Ammon's horn (tissue), 1 donor: ENCODE data around the gene ZNF132.
"Not testable (repeated sequence)": the region's sequence is repeated elsewhere in the genome, so short reads cannot be mapped to it uniquely, and the experiment has no call there.

Experiments
- DNase-seq: peaks from one replicate; pipeline ENCODE4 v3.0.0-alpha.2; 2016; ENCODE audit warnings: low spot score

Gene ZNF132

DNA sequence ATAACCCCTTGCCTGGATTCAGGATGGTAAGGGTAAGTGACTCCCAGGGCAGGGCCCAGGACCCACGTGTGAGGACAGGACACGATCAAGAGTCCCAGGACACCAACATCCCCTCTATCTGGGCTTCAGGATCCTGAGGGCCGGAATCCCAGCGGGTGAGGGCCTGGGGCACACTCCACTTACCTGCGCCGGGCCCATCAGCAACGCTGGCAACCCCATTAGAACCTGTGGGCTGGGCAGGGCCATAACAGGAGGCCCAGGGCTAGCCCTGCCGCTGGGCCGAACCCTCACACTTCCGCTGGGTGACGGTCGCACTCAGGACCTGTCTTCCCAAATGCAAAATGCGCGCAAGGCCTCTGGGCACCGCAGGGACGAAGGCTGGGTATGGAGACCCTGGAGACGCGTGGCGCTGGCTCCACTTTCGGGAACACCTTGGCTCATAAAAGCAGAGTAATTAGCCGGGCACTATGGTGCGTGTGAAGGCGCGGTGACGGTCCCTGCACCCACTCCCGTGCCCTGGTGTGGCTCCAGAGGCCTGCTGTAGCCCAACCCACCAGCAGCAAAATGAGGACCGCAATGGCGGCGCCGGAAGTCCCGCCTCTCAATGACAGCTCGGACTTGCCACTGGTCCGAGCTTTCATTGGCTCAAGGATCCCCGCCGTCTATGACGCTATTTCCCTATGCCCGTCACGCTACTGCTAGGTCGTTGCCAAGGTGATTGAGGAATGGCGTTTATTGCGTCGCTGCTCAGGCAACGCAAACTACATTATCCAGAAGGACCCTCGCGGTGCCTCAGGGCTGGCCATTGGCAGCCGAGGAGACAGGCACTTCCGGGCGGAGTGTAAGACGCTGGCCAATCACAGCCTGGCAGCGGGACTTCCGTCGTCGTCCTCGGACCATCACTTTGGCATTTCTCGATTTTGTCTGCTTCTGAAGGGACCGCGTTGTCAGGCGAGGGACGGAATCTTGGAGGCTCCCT lies at the start of gene ZNF132:
Gene ZNF132 (minus strand): TSS at position 578 of the 979 bp plus-strand sequence. CDS start 332 bp downstream, at position 246.
- DNase-seq = peak; percentile 100

DNA sequence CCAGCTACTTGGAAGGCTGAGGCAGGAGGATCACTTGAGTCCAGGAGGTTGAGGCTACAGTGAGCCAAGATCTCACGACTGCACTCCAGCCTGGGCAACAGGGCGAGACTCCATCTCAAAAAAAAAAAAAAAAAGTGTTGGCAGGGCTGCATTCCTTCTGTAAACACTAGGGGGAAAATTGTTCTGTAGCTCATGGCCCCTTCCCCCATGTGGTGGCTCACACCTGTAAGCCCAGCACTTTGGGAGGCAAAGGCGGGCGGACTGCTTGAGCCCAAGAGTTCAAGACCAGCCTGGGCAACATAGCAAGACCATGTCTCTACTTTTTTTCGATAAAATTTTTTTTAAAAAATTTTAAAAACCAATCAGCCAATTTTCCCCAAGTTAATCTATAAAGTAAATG lies 44.4 kb upstream of the ZNF132 start:
- not testable (repeated sequence) for DNase-seq

DNA sequence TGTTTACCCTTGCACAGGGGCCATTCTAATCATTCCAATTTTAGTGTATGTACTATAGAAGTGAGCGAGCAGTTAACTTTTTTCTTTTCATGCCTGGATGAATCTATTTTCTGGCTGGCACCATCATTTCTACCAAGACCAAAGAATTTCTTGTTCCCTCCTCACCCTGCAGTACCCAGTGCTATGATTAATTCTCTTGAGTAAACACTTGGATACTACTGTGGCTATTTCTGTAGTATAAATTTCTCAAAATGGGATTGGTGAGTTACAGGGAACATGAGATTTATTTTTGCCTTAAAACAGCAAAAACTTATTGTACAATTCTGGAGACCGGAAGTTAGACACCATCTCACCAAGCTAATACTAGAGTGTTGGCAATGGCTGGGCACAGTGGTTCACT lies 43.8 kb upstream of the ZNF132 start:
- no peak for DNase-seq

DNA sequence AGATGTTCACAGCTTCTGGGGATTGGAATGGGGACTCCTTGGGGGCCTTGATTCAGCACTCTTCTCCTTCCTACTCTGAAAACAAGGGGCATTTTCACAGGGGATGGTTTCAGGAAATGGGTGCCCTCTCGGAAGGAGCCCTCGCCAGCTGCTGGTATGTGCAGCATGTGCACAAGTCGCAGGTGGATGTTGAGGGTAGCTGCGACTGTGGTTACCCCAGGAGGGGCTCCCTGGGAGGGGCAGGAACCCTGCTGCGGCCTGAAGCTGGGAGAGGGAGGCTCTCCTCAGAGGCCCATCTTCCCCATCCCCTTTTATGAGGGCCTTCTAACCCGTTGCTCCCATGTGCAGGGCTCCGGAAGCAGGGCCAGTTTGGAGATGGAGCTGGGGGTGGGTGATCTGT lies 42.4 kb upstream of the ZNF132 start:
- no peak for DNase-seq

DNA sequence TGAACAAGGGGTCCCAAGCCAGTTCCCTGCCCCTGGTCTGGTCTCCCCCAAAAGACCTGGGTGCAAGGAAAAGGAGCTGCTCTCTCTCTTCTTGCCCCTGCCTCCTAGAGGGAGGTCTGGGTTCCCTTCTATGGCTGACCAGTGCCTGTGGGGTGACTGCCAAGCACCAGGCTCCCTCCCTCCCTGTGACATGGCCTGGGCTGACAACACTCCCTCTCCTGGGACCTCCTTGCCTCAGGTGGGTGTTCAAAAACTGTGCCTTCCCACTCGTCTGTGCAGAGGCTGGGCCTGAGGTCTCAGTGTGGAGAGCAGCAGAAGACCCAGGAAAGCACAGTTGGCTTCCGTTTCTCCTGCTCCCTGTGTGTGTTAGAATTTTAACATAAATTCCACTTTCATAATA lies 40.9 kb upstream of the ZNF132 start:
- DNase-seq = no peak

DNA sequence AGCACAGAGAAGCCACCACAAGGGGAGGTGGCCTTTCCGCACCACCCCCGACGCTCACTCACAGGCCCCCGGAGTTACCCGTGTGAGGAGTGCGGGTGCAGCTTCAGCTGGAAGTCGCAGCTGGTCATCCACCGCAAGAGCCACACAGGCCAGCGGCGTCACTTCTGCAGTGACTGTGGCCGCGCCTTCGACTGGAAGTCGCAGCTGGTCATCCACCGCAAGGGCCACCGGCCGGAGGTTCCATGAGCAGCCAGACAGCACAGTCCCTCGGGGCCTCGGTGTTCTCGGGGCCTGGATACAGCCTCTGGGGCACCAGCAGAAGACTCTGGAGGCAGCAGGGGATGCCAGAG lies 40.5 kb upstream of the ZNF132 start:
- no peak for DNase-seq

DNA sequence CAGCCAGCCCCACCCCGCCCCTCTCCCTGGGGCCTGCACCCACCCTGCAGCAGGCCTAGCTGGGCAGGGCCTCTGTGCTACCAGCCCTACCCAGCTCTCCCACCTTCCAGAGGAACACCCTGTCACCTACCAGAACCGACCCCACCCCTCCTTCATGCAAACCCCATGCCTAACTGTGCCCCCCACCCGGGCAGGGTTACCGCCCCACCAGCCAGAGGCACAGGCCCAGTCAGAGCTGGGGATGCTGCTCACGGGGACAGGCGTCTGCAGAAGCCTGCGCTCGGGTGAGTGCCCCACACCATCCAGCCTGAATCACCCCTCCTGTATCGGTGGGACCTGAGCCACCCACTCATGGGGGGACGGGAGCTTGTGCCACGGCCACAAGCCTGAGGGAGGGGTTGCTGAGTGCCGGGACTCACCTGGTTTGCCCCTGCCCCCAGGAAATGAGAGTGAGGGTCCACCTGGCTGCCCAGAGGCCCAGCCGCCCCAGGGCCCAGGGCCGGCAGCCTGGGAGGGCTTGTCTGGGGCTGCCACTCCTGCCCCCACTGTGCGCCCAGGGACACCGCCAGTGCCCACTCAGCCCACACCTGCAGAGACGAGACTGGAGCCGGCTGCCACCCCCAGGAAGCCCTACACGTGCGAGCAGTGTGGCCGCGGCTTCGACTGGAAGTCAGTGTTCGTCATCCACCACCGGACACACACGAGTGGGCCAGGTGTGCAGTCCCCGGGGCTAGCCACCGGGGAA lies 40.0 kb upstream of the ZNF132 start:
- no peak for DNase-seq

DNA sequence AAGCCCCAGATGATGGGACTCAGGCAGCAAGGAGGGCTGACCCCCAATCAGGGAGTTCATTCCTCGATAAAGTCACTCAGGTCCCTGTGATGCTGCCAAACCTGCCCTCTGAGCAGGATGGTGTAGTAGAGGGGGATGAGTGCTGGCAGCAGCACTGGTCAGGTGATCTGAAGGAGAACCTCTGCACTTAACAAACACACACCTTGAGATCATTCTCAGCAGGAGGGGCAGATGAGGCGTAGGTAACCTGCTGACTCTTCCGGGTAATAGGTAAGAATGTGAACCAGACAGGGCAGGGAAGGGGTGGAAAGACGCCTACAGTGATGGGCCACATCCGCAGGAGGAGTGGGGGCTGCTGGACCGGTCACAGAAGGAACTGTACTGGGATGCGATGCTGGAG lies 39.4 kb upstream of the ZNF132 start:
- no peak for DNase-seq

DNA sequence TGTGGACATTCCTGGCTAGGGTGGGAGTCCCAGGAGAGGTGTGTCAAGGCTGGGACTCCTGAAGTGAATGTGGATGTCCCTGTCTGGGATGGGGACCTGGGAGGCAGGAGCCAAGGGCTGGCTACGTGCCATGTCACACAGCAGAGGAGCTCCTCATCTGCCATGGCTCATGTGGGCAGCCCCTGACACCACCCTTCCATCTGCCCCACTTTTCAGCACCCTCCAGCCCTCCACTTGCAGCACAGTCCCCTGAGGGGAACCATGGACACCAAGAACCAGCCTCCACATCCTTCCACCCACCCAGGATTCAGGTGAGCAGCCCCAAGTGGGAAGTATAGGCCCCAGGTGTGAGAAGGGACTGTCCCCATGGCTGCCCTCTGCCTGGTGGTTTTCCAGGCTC lies 37.9 kb upstream of the ZNF132 start:
- DNase-seq = no peak

DNA sequence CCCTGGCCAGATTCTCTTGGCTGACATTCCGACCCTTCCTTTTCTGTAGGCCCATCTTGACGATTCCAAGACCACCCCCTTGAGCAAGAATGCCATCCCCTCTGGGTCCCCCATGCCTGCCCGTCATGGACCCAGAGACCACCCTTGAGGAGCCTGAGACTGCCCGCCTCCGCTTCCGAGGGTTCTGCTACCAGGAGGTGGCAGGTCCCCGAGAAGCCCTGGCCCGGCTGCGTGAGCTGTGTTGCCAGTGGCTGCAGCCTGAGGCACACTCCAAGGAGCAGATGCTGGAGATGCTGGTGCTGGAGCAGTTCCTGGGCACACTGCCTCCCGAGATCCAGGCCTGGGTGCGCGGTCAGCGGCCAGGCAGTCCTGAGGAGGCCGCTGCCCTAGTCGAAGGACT lies 37.2 kb upstream of the ZNF132 start:
- DNase-seq = no peak

DNA sequence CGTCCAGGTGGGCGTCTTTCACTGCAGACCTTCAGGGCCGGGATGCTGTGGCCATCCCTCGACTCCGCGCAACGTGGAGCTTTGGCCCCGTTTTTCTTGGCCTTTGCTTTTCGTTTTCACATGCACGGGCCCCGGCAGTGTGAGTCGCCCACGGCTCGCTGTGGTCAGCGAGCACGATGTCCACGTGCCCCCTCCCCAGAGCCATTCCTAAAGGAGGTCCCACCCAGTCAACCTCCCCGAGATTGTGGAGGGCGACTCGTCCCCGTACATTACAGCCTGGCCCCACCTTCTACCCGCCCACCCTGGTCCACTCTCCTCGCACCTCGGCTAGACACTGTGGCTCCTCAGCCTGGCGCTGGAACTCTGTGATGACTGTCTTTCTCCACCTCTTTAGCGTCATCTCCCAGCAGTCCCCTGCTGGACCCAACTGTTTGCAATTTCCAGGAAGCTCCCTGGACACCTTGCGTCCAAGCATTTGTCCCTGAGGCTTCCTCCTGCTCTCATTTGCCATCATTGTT lies 36.6 kb upstream of the ZNF132 start:
- DNase-seq = no peak

DNA sequence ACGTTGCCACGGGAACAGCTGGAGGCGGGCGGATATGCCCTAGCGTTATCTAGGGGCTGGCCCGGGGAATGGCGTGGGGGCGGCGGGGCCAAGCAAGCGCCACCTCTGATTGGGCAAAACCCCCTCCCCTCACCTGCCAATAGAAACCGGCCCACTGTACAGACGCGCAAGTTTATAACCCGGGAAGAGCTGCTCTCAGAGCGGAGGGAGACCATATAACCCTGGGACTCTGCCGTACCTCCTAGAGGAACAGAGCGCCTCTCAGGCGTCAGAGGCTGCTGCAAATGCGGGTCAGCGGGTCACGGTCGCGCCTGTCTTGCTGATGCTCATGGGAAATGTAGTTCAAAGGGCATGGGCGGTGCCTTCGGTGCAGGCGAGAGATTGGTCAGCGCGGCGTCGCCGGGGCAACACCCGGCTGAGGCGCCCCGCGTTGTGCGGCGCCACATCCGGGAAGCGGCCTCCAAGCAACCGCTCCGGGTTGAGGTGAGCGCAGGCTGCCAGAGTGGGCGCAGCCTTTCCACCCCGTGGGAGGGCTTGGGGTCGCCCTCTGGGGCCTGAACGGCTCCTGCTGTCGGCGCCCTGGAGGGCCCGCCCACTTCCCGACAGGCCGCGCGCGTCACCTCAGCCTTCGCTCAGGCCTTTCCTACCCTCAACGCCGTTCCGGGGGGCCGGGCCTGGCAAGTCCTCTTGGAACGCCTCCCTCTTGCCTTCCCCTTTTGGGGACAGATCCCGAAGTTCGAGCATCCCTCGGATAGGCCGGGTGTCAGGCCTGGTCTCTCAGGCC lies 36.0 kb upstream of the ZNF132 start, which contains the start of gene ZNF446:
Gene ZNF446 (plus strand): TSS at position 639 of the 784 bp plus-strand sequence. CDS start 867 bp downstream, outside the sequence.
- peak; percentile 99 for DNase-seq

DNA sequence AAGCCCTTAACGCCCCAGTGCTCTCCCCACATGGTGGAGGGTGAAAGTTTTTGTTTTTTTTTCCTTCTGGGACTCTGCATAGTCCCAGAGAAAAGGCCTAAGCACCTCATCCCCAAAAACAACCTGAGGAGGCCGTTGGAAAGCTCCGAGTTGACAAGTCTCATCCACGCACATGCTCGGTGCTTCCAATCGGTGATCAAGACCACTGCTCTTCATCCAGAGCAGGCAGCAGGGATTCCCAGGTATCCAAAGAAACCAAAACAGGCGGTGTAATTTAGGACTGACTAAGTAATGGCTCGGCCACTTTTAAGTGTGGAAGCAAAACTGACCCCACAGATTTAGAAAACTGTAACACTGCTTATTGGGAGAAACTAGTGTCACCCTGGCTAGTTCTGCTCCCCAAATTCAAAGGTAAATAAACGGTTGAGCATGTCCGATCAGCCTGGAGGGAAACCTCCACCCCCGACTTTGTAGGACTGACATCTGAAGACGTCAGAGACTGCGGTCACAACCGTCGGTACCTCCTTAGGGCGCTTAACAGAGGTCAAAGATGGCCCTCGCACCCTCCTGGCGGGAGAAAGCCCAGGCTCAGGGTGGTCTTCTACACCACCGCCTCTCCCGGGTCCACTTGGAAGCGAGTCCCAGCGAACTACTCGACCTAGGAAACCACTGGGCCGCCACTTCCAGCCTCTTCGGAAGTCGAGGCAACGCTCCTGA lies 35.2 kb upstream of the ZNF132 start:
- no peak for DNase-seq

DNA sequence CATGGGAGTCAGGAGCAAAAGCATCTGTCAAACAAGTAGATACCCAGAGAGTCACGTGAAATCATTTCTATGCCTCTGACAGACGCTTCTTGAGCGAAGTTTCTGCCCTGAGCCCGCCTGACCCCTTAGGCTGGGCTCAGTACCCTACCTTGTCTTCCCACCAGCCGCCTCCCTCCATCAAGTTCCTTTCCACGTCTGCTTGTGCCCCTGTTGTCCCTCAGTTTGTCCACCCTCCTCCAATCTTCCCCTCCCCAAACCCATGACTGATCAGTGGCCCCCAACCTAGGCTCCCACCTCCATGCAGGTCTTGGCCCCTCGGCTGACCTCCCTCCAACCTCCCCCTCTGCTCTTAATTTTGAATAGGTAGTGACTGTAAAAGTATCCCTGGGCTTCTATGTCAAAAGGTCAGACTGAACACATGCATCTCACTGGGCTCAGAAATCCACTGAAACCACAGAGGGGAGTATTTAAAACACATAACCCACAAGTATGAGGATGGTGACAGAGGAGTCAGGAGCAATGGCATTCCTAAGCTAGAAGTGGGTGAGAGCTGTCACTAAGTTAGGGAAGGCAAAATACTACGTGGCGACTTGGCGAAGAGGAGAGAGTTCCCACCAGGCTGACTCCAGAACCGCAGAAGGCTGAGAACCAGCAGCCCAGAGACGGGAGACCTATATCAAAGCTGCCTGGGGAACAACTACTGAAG lies 34.5 kb upstream of the ZNF132 start:
- no peak for DNase-seq

DNA sequence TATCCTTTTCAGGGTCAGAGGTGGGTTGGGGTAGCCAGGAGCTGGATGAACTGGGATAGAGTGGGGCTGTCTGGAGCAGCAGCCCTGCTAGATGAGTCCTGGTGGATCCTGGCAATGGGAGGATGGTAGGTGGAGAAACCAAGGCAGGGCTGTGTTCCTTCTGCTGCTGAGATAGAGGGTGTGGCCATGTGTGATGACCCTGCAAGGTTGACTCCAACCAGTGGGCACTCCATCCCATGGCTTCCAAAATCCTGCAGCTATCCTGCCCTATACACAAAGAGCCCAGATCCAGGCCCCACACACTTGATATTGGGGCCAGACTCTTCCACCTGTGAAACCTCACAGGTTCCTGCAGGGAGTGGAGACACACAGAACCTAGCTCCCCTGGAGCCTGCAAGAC lies 33.8 kb upstream of the ZNF132 start:
- no peak for DNase-seq

DNA sequence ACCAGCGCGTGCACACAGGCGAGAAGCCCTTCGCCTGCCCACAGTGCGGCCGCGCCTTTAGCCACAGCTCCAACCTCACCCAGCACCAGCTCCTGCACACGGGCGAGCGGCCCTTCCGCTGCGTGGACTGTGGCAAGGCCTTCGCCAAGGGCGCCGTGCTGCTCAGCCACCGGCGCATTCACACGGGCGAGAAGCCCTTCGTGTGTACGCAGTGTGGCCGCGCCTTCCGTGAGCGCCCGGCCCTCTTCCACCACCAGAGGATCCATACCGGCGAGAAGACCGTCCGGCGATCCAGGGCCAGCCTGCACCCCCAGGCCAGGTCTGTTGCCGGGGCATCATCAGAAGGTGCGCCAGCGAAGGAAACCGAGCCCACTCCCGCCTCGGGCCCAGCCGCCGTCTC lies 31.8 kb upstream of the ZNF132 start:
- no peak for DNase-seq

DNA sequence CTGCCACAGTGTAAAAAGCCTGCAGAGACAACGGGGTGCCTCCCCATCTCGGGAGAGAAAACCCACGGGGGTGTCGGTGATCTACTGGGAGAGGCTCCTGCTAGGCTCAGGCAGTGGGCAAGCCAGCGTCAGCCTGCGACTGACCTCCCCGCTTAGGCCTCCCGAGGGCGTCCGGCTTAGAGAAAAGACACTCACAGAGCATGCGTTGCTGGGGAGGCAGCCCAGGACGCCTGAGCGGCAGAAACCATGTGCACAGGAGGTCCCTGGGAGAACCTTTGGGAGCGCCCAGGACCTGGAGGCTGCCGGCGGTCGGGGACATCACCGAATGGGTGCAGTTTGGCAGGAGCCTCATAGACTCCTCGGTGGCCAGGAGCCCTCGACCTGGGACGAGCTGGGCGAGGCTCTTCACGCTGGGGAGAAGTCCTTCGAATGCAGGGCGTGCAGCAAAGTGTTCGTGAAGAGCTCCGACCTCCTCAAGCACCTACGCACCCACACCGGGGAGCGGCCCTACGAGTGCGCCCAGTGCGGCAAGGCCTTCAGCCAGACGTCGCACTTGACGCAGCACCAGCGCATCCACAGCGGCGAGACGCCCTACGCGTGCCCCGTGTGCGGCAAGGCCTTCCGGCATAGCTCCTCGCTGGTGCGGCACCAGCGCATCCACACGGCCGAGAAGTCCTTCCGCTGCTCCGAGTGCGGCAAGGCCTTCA lies 31.0 kb upstream of the ZNF132 start:
- not testable (repeated sequence) for DNase-seq

DNA sequence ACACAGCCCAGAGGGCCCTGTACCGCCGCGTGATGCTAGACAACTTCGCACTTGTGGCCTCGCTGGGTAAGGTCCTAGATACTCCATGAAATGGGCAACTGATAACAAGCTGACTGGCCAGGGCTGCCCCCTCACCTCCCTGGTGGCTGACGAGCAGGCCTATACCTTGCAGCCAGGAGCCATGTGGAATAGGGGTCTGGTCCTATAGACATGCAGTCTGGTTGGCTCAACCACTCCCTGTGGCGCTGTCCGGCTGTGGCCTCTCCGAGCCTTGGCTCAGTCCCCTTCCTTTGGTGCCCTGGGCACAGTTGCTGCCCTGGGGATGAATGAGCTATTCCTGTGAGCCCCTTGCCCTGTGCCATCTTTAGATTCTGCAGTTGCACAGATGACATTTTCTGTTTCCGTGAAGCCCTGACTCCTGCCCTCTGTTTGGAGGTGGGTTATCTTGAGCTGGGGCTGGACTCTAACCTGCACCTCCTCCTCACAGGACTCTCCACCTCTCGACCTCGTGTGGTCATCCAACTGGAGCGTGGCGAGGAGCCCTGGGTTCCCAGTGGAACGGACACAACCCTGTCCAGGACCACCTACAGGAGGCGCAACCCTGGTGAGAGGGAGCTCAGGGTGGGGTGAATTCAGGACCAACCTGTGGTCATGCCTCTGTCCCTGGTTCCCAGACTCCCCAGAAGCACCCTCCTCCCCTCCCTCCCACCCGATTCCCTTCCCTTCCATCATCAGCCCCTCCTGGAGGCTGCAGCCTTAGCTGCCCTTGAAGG lies 29.5 kb upstream of the ZNF132 start:
- no peak for DNase-seq

DNA sequence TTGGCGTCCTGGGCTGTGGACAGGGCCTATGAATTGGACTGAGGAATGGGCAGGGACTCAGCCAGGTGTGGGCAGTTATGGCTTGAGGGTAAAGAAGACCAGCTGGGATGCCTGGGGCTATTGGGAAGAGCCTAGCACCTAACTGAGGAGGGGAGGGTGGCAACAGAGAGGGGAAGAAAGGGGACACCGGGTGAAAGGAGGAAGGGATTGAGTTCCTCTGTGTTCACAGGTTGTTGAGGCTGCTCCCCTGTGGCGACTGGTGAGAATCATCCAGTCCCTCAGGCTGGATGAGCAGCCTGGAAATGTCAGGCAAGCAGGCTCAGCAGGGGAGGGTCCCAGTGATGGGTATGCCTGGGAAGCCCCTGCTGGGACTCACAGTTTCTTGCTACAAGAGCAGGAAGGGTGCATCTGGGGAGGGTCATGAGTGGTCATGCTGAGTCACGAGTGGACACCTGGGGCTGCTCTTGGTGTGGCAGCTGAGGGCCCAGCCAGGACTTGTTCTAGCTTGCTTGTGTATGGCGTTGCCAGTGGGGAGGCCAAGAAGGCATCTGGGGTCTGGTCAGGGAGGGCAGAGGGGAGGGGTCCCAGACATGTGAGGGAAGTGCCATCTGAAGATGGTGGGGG lies 28.4 kb upstream of the ZNF132 start:
- DNase-seq = no peak
